Heart left ventricle (tissue), 13 donors: Measurements from ENCODE around the gene HNRNPR.

Source experiments
- CTCF ChIP-seq, 12 donors: fragments of 200-600 bp; sonication (generic) in 4 of 12; IDR thresholded peaks; one replicate each; pipeline versions ENCODE4 v1.5.0 to v1.8.0; 2018 to 2022; ENCODE audit warnings: antibody characterized with exemption in 12 of 12, mild to moderate bottlenecking in 5 of 12
- POLR2A ChIP-seq, 2 donors: fragments of 450-650 bp; IDR thresholded peaks; one replicate each; pipeline ENCODE4 v1.6.1; 2017; ENCODE audit warnings: antibody characterized with exemption in 2 of 2, mild to moderate bottlenecking in 2 of 2, moderate library complexity in 2 of 2
- donor health status: ischemic (EF 13 %, LVEDD 7.1; RV severe dilation, severe dysfunction).
- donor health status: DM: no; HTN: yes; CAD: no.
- donor health status: DM: no; HTN: no; CAD: no.
- donor health status: ischemic (EF 25% LVEDD 6.9; RV normal size, moderate dysfunction).
- donor health status: ischemic (EF 25% LVEDD 5.7; RV mildly dilated, moderate dysfunction).
- donor health status: ischemic (EF 35%, LVEDD 5.7; RV mildly dilated, moderate dysfunction).
- donor health status: nonischemic (EF 11% LVEDD 7.7; RV severe dilation, severe dysfunction).
- donor health status: DM: yes; HTN: yes; CAD: no.
- donor health status: PGD.
- donor health status: ischemic (EF 29% LVEDD 5.4; RV normal size, mild dysfunction).
- donor health status: nonischemic (EF 23%, LVEDD 6.1; RV moderate dilation, normal function).

GRCh38 chr1:23341931-23342692 is 2.0 kb downstream of the HNRNPR start:
- TF ChIP-seq CTCF (IDR thresholded peaks at IDR 0.05) (no peak), POLR2A (IDR thresholded peaks at IDR 0.05) (no peak)
